ENCODE measurements around the gene PRORP. TPM values are rescaled to one million over a fixed set of nuclear protein-coding genes. Genes with fewer than 3 reads are reported as not detected.
A peak's percentile ranks its signal among the peaks of the same experiment; 100 is the strongest.

Gene PRORP
- 41.3 and 50.3 TPM in 2 replicates for total RNA-seq (ENCODE audit: low replicate concordance)

DNA sequence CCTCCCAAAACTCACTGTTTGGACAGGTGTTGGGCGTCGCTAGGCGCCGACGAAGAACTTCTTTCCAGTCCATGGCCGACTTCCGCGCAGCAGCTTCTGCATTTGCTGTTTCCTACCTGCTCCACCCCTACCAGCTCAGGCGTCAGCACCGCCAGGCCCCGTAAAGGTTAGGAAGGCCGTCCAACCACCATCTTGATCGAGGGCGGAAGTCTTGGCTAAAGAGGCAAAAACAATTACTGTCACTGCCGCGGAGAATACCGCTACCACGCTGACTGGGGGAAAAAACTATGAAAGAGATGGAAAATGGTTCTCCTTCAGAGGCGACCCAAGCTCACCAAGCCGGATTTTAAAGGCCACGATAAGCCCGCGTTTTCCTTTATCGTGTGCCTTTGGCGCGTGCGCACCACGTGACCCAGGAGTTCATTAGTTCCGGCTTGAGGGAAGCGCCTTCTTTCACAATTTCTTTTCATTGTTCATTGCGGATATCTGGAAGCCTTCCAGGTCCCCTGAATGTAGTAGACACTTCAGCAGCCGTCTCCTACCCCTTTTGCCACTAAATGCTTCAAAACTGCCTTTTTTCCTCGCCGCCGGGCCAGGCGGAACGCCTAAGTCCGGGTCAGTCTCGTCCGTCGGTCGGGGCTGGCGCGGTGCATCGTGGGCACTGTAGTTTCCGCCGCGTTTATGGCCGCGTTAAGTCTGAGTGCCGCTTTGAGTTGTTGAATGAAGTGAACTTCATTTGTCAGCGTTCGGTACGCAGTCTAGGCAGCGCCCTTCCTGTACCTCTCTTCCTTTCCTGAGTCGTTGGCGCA, at the start of gene PRORP, which contains the start of gene PPP2R3C:
Gene PRORP (plus strand): TSS at position 666 of the 809 bp plus-strand sequence. CDS start 694 bp downstream, outside the sequence.
Gene PPP2R3C (minus strand): TSS at position 104 of the 809 bp plus-strand sequence. CDS start 31 bp downstream, at position 73.
- H3K27me3 Mint-ChIP-seq (ENCODE audit: insufficient read depth, low read depth), result peaks cover 9% of the 10 kb centered on the region
- no peaks in the 10 kb centered on the region for H3K9me3 Mint-ChIP-seq
- H4K20me1 ChIP-seq (ENCODE audit: low read depth), result no peaks in the 10 kb centered on the region

GRCh38 chr14:35073486-35073885, 48.9 kb upstream of the PRORP start:
- no peak overlapping the region for H3K4me3 Mint-ChIP-seq
- Histone ChIP-seq H3K4me2 (no peak overlapping the region), H3K36me3 (no peaks in the 10 kb centered on the region), H3F3A (ENCODE audit: low read depth) (no peaks in the 10 kb centered on the region), H3K27me3 (no peaks in the 10 kb centered on the region), H2AFZ (replicated peaks) (no peak overlapping the region), H3K4me3 (no peak overlapping the region), H3K9me3 (ENCODE audit: low read depth) (no peaks in the 10 kb centered on the region), H3K79me2 (ENCODE audit: low read depth) (no peaks in the 10 kb centered on the region), H4K20me1 (ENCODE audit: low read depth) (no peaks in the 10 kb centered on the region), H3K27ac (no peak overlapping the region), H3K4me1 (no peaks in the 10 kb centered on the region), H3K9ac (no peak overlapping the region)
- no peaks in the 10 kb centered on the region for H3K4me1 Mint-ChIP-seq
- no peak for TF ChIP-seq CTCF (IDR thresholded peaks at IDR 0.05)
- no peak for TF ChIP-seq EZH2phosphoT487 (IDR thresholded peaks at IDR 0.05)
- TF ChIP-seq EZH2 (IDR thresholded peaks at IDR 0.05), result no peak
- no peak for DNase-seq (ENCODE audit: low spot score)
- no peak overlapping the region for H3K27ac Mint-ChIP-seq
- H3K36me3 Mint-ChIP-seq, result peaks cover 29% of the 10 kb centered on the region
- no peaks in the 10 kb centered on the region for H3K27me3 Mint-ChIP-seq (ENCODE audit: insufficient read depth, low read depth)
- H3K9me3 Mint-ChIP-seq, result peaks cover 2% of the 10 kb centered on the region

More for the DNA sequence above, at the start of gene PRORP, which contains the start of gene PPP2R3C:
- Histone ChIP-seq H3F3A (ENCODE audit: low read depth) (peaks cover 16% of the 10 kb centered on the region), H3K9ac (peak within 1 kb of the TSS; percentile 55), H3K9me3 (ENCODE audit: low read depth) (no peaks in the 10 kb centered on the region), H3K4me2 (peak within 1 kb of the TSS; percentile 89), H3K27me3 (no peaks in the 10 kb centered on the region), H2AFZ (replicated peaks) (peak within 1 kb of the TSS; percentile 98), H3K79me2 (ENCODE audit: low read depth) (peaks cover 52% of the 10 kb centered on the region), H3K27ac (peak within 1 kb of the TSS; percentile 91), H3K4me3 (peak within 1 kb of the TSS; percentile 82), H3K36me3 (peaks cover 4% of the 10 kb centered on the region), H3K4me1 (peaks cover 6% of the 10 kb centered on the region)
- DNase-seq (ENCODE audit: low spot score), result peak; percentile 93
- Mint-ChIP-seq H3K4me1 (peaks cover 35% of the 10 kb centered on the region), H3K27ac (peak within 1 kb of the TSS; percentile 100), H3K36me3 (peaks cover 15% of the 10 kb centered on the region), H3K4me3 (peak within 1 kb of the TSS; percentile 99)
- TF ChIP-seq EZH2phosphoT487 (IDR thresholded peaks at IDR 0.05), result no peak
- TF ChIP-seq CTCF (IDR thresholded peaks at IDR 0.05), result no peak
- TF ChIP-seq EZH2 (IDR thresholded peaks at IDR 0.05), result peak; percentile 43

DNA sequence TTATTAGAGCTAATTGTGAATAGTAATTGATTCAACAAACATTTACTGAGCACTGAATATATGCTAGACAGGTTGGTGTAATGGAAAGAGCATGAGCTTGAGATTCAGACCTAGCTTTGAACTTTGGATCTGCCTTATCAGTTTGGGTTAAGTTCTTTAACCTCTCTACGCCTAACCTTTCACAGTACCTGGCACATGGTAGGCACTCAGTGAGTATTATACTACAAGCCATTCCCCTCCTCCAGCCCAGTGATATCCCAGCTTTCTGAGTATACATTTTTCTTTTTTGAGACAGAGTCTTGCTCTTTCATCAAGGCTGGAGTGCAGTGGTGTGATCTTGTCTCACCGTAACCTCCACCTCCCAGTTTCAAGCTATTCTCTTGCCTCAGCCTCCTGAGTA, 44.3 kb upstream of the PRORP start:
- H3K4me3 ChIP-seq, result no peak overlapping the region
- H3K79me2 ChIP-seq (ENCODE audit: low read depth), result no peaks in the 10 kb centered on the region
- DNase-seq (ENCODE audit: low spot score), result no peak
- no peaks in the 10 kb centered on the region for H3K4me1 ChIP-seq
- no peaks in the 10 kb centered on the region for H3K27me3 Mint-ChIP-seq (ENCODE audit: insufficient read depth, low read depth)
- no peak overlapping the region for H3K27ac ChIP-seq
- H3K4me1 Mint-ChIP-seq, result no peaks in the 10 kb centered on the region
- H3K9me3 ChIP-seq (ENCODE audit: low read depth), result no peaks in the 10 kb centered on the region
- H2AFZ ChIP-seq (replicated peaks), result no peak overlapping the region
- H3K4me2 ChIP-seq, result no peak overlapping the region
- H4K20me1 ChIP-seq (ENCODE audit: low read depth), result no peaks in the 10 kb centered on the region
- peaks cover 7% of the 10 kb centered on the region for H3K36me3 Mint-ChIP-seq
- H3K36me3 ChIP-seq, result no peaks in the 10 kb centered on the region
- H3K9me3 Mint-ChIP-seq, result no peaks in the 10 kb centered on the region
- H3K27me3 ChIP-seq, result no peaks in the 10 kb centered on the region
- no peak overlapping the region for H3K4me3 Mint-ChIP-seq
- H3K27ac Mint-ChIP-seq, result no peak overlapping the region
- no peak overlapping the region for H3K9ac ChIP-seq
- H3F3A ChIP-seq (ENCODE audit: low read depth), result no peaks in the 10 kb centered on the region
- no peak for TF ChIP-seq EZH2phosphoT487 (IDR thresholded peaks at IDR 0.05)
- TF ChIP-seq CTCF (IDR thresholded peaks at IDR 0.05), result no peak
- TF ChIP-seq EZH2 (IDR thresholded peaks at IDR 0.05), result no peak

Data from neural progenitor cell (in vitro differentiated cells).